H9 (cell line): ENCODE results near the gene TAAR2. TPM values are rescaled to one million over a fixed set of nuclear protein-coding genes. Genes with fewer than 3 reads are reported as not detected.

Experiments used
- DNase-seq: peaks from one replicate; pipeline ENCODE4 v3.0.0-alpha.2; 2017
- H2AFZ ChIP-seq: one replicate; pipeline ENCODE4 v1.6.1; 2013; ENCODE audit warnings: mild to moderate bottlenecking, low read length, control low read depth, moderate library complexity
- H2AK5ac ChIP-seq: 2 replicates; pipeline ENCODE4 v1.6.1; 2013; ENCODE audit warnings: low read length, control low read depth, mixed read lengths; ENCODE audit not compliant: insufficient read length
- H2BK120ac ChIP-seq: one replicate; pipeline ENCODE4 v1.6.1; 2013; ENCODE audit warnings: low read depth, mild to moderate bottlenecking, low read length, control low read depth, inconsistent platforms; ENCODE audit not compliant: poor library complexity, severe bottlenecking
- H2BK12ac ChIP-seq: 2 replicates; pipeline ENCODE4 v1.6.1; 2013; ENCODE audit warnings: low read length, control low read depth, mixed read lengths, low read depth; ENCODE audit not compliant: insufficient read length
- H2BK15ac ChIP-seq: 2 replicates; pipeline ENCODE4 v1.6.1; 2013; ENCODE audit warnings: low read depth, low read length, control low read depth
- H2BK20ac ChIP-seq: one replicate; pipeline ENCODE4 v1.6.1; 2013; ENCODE audit warnings: low read depth, mild to moderate bottlenecking, low read length, control low read depth, inconsistent platforms; ENCODE audit not compliant: poor library complexity, severe bottlenecking
- H2BK5ac ChIP-seq: 2 replicates; pipeline ENCODE4 v1.6.1; 2013; ENCODE audit warnings: low read length, control low read depth, mixed read lengths; ENCODE audit not compliant: insufficient read length
- H3K14ac ChIP-seq: 2 replicates; pipeline ENCODE4 v1.6.1; 2013; ENCODE audit warnings: low read length, control low read depth; ENCODE audit not compliant: insufficient read depth
- H3K18ac ChIP-seq: 2 replicates; pipeline ENCODE4 v1.6.1; 2013; ENCODE audit warnings: low read depth, mild to moderate bottlenecking, mixed read lengths, low read length, control low read depth; ENCODE audit not compliant: insufficient read length
- H3K23ac ChIP-seq: 2 replicates; pipeline ENCODE4 v1.6.1; 2013; ENCODE audit warnings: low read length, control low read depth, mixed read lengths, low read depth; ENCODE audit not compliant: insufficient read length
- H3K23me2 ChIP-seq: 2 replicates; pipeline ENCODE4 v1.6.1; 2013; ENCODE audit warnings: low read depth, mild to moderate bottlenecking, mixed read lengths, low read length, control low read depth; ENCODE audit not compliant: insufficient read length, poor library complexity, severe bottlenecking
- H3K27ac ChIP-seq: 2 replicates; pipeline ENCODE4 v1.5.1; 2013; ENCODE audit warnings: low read length, control low read depth, mixed read lengths, low read depth; ENCODE audit not compliant: insufficient read length
- H3K27me3 ChIP-seq: 2 replicates; pipeline ENCODE4 v1.6.1; 2013; ENCODE audit warnings: low read length, control low read depth, inconsistent platforms; ENCODE audit not compliant: insufficient read depth
- H3K4ac ChIP-seq: 2 replicates; pipeline ENCODE4 v1.6.1; 2013; ENCODE audit warnings: low read depth, mild to moderate bottlenecking, control low read depth, inconsistent platforms, low read length, moderate library complexity
- H3K4me1 ChIP-seq: 2 replicates; pipeline ENCODE4 v1.6.1; 2013; ENCODE audit warnings: low read length, control low read depth, inconsistent platforms; ENCODE audit not compliant: insufficient read depth
- H3K4me2 ChIP-seq: 2 replicates; pipeline ENCODE4 v1.6.1; 2013; ENCODE audit warnings: low read length, control low read depth, mixed read lengths; ENCODE audit not compliant: insufficient read length, insufficient read depth
- H3K56ac ChIP-seq: 2 replicates; pipeline ENCODE4 v1.6.1; 2013; ENCODE audit warnings: low read depth, mild to moderate bottlenecking, mixed read lengths, low read length, control low read depth; ENCODE audit not compliant: insufficient read length
- H3K79me1 ChIP-seq: 2 replicates; pipeline ENCODE4 v1.6.1; 2013; ENCODE audit warnings: low read depth, mild to moderate bottlenecking, moderate library complexity, low read length, control low read depth, inconsistent platforms; ENCODE audit not compliant: insufficient read depth, poor library complexity, severe bottlenecking
- H3K79me2 ChIP-seq: 2 replicates; pipeline ENCODE4 v1.6.1; 2013; ENCODE audit warnings: low read length, control low read depth, inconsistent platforms; ENCODE audit not compliant: insufficient read depth
- H3K9ac ChIP-seq: 2 replicates; pipeline ENCODE4 v1.6.1; 2013; ENCODE audit warnings: low read length, control low read depth, mixed read lengths; ENCODE audit not compliant: insufficient read length; ENCODE audit errors: extremely low read depth
- H3K9me3 ChIP-seq: one replicate; pipeline ENCODE4 v1.6.1; 2013; ENCODE audit warnings: low read depth, low read length, inconsistent platforms; ENCODE audit not compliant: control insufficient read depth
- H3T11ph ChIP-seq: one replicate; pipeline ENCODE4 v1.6.1; 2013; ENCODE audit warnings: mild to moderate bottlenecking, low read length, control low read depth, inconsistent platforms
- H4K20me1 ChIP-seq: one replicate; pipeline ENCODE4 v1.6.1; 2013; ENCODE audit not compliant: control insufficient read depth, insufficient read length, insufficient read depth
- H4K5ac ChIP-seq: 2 replicates; pipeline ENCODE4 v1.6.1; 2013; ENCODE audit warnings: low read depth, mild to moderate bottlenecking, mixed read lengths, low read length, control low read depth; ENCODE audit not compliant: insufficient read length
- H4K8ac ChIP-seq: replicated peaks from 2 replicates; pipeline ENCODE4 v1.6.1; 2013; ENCODE audit warnings: low read length, control low read depth, mixed read lengths, low read depth; ENCODE audit not compliant: insufficient read length
- H4K91ac ChIP-seq: 2 replicates; pipeline ENCODE4 v1.6.1; 2013; ENCODE audit warnings: low read depth, mild to moderate bottlenecking, moderate library complexity, mixed read lengths, low read length, control low read depth; ENCODE audit not compliant: insufficient read length
- H3K27ac Mint-ChIP-seq, 3 experiments: 2 replicates in 2 of 3; 3 replicates in 1 of 3; pipeline ENCODE4 v1.8.0; 2020 to 2021; ENCODE audit warnings: mixed read lengths in 3 of 3, mild to moderate bottlenecking in 1 of 3, moderate library complexity in 1 of 3
- H3K27me3 Mint-ChIP-seq: 2 replicates; pipeline ENCODE4 v1.8.0; 2021; ENCODE audit warnings: low read depth, mild to moderate bottlenecking, moderate library complexity, mixed read lengths
- H3K36me3 Mint-ChIP-seq, 3 experiments: 2 replicates in 2 of 3; 3 replicates in 1 of 3; pipeline ENCODE4 v1.8.0; 2020 to 2021; ENCODE audit warnings: low read depth in 3 of 3, mixed read lengths in 3 of 3; ENCODE audit not compliant: insufficient read depth in 1 of 3
- H3K4me1 Mint-ChIP-seq, 2 experiments: 2 replicates each; pipeline ENCODE4 v1.8.0; 2020; ENCODE audit warnings: mixed read lengths in 2 of 2
- H3K4me3 Mint-ChIP-seq, 2 experiments: 2 replicates in 1 of 2; 3 replicates in 1 of 2; pipeline ENCODE4 v1.8.0; 2020 to 2021; ENCODE audit warnings: mild to moderate bottlenecking in 2 of 2, mixed read lengths in 2 of 2, moderate library complexity in 1 of 2
- H3K9me3 Mint-ChIP-seq, 2 experiments: 2 replicates in 1 of 2; 3 replicates in 1 of 2; pipeline ENCODE4 v1.8.0; 2020; ENCODE audit warnings: mild to moderate bottlenecking in 2 of 2, mixed read lengths in 2 of 2, moderate library complexity in 1 of 2
- WGBS: extraction: QIAGEN DNeasy Blood & Tissue Kit; methylation state at CpG from one replicate; pipeline ENCODE4 v1.1.7; 2013; ENCODE audit warnings: missing lambda C conversion rate, low lambda C conversion rate, mixed read lengths; ENCODE audit not compliant: insufficient read length; ENCODE audit errors: extremely low coverage; 5-methylcytosine and 5-hydroxymethylcytosine counted together
- total RNA-seq: library from RNA; stranded (reverse); gene quantifications from 2 replicates; pipeline ENCODE4 v1.2.1, GENCODE V29; 2021
- TF ChIP-seq, protein P1 (sequence below): fragments of 200-600 bp; sonication (generic); conservative IDR thresholded peaks from 3 replicates; pipeline ENCODE4 v1.8.0; 2021; ENCODE audit warnings: antibody characterized with exemption, mild to moderate bottlenecking

The TAAR2 gene
- total RNA-seq, 1 experiment from 2014 or later = not detected

GRCh38 chr6:132661906-132662305 is 37.8 kb upstream of the TAAR2 start:
- Mint-ChIP-seq H3K36me3 (peaks cover 0 to 18% (median 5%) of the 10 kb centered on the region in 3 experiments; a peak in 5 of 7 replicates), H3K4me3 (no peak overlapping the region), H3K27me3 (no peaks in the 10 kb centered on the region), H3K27ac (no peak overlapping the region; a peak in 1 of 7 replicates), H3K9me3 (peaks cover 8 to 10% of the 10 kb centered on the region in 2 experiments; a peak in 4 of 5 replicates), H3K4me1 (peaks cover 15 to 19% of the 10 kb centered on the region in 2 experiments)
- no peak overlapping the region for H4K8ac ChIP-seq
- H3K27ac ChIP-seq = no peak overlapping the region
- no peak overlapping the region for H3K18ac ChIP-seq
- H3K14ac ChIP-seq = no peak overlapping the region
- H3K9ac ChIP-seq = no peak overlapping the region
- no CpG with 5 or more reads among the region's 4 CpGs for WGBS
- no peak overlapping the region for H3K23ac ChIP-seq
- no peak overlapping the region for H3K4ac ChIP-seq
- H3K4me2 ChIP-seq = no peak overlapping the region
- no peak overlapping the region for H2BK20ac ChIP-seq
- no peaks in the 10 kb centered on the region; the same call in 1 of the 2 replicates for H3K4me1 ChIP-seq
- H4K20me1 ChIP-seq = no peaks in the 10 kb centered on the region
- no peak overlapping the region for H4K5ac ChIP-seq
- H3K56ac ChIP-seq = no peak overlapping the region
- H2AK5ac ChIP-seq = no peak overlapping the region
- H2AFZ ChIP-seq = no peak overlapping the region
- H3T11ph ChIP-seq = no peak overlapping the region
- H2BK5ac ChIP-seq = no peak overlapping the region
- H3K79me1 ChIP-seq = no peaks in the 10 kb centered on the region
- H3K27me3 ChIP-seq = no peaks in the 10 kb centered on the region
- TF ChIP-seq, protein P1, sequence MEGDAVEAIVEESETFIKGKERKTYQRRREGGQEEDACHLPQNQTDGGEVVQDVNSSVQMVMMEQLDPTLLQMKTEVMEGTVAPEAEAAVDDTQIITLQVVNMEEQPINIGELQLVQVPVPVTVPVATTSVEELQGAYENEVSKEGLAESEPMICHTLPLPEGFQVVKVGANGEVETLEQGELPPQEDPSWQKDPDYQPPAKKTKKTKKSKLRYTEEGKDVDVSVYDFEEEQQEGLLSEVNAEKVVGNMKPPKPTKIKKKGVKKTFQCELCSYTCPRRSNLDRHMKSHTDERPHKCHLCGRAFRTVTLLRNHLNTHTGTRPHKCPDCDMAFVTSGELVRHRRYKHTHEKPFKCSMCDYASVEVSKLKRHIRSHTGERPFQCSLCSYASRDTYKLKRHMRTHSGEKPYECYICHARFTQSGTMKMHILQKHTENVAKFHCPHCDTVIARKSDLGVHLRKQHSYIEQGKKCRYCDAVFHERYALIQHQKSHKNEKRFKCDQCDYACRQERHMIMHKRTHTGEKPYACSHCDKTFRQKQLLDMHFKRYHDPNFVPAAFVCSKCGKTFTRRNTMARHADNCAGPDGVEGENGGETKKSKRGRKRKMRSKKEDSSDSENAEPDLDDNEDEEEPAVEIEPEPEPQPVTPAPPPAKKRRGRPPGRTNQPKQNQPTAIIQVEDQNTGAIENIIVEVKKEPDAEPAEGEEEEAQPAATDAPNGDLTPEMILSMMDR = no peak
- no peaks in the 10 kb centered on the region for H3K23me2 ChIP-seq
- no peaks in the 10 kb centered on the region for H3K9me3 ChIP-seq
- no peak overlapping the region for H2BK120ac ChIP-seq
- no peak overlapping the region for H4K91ac ChIP-seq
- H2BK12ac ChIP-seq = no peak overlapping the region
- DNase-seq = no peak
- H2BK15ac ChIP-seq = no peak overlapping the region
- H3K79me2 ChIP-seq = no peaks in the 10 kb centered on the region
